Parathyroid adenoma (tissue), 2 donors: ENCODE data around the gene GAREM1.

Experiments used
- H2AFZ ChIP-seq: fragments of 300-600 bp; sonication (generic); one replicate; pipeline ENCODE4 v1.7.0; 2017; ENCODE audit warnings: antibody characterized with exemption, mild to moderate bottlenecking
- H3K27ac ChIP-seq: fragments of 300-600 bp; sonication (generic); one replicate; pipeline ENCODE4 v1.7.0; 2017
- H3K27me3 ChIP-seq: fragments of 300-600 bp; sonication (generic); one replicate; pipeline ENCODE4 v1.7.0; 2017; ENCODE audit warnings: low read length; ENCODE audit not compliant: control insufficient read depth, insufficient read depth
- H3K36me3 ChIP-seq: fragments of 300-600 bp; sonication (generic); one replicate; pipeline ENCODE4 v1.7.0; 2017; ENCODE audit warnings: low read length; ENCODE audit not compliant: control insufficient read depth, insufficient read depth
- H3K4me1 ChIP-seq: fragments of 300-600 bp; sonication (generic); one replicate; pipeline ENCODE4 v1.7.0; 2017; ENCODE audit warnings: control low read depth
- H3K4me2 ChIP-seq: fragments of 300-600 bp; sonication (generic); one replicate; pipeline ENCODE4 v1.7.0; 2017; ENCODE audit warnings: low read length
- H3K4me3 ChIP-seq: fragments of 300-600 bp; sonication (generic); one replicate; pipeline ENCODE4 v1.7.0; 2017; ENCODE audit warnings: low read depth, low read length
- H3K79me2 ChIP-seq: fragments of 300-600 bp; sonication (generic); one replicate; pipeline ENCODE4 v1.7.0; 2017; ENCODE audit warnings: control low read depth
- H3K9ac ChIP-seq: fragments of 300-600 bp; sonication (generic); one replicate; pipeline ENCODE4 v1.7.0; 2017; ENCODE audit warnings: mild to moderate bottlenecking
- H3K9me3 ChIP-seq: fragments of 300-600 bp; sonication (generic); one replicate; pipeline ENCODE4 v1.7.0; 2017; ENCODE audit warnings: low read length; ENCODE audit not compliant: control insufficient read depth
- CTCF ChIP-seq: fragments of 300-600 bp; sonication (generic); IDR thresholded peaks from one replicate; pipeline ENCODE4 v1.7.0; 2017; ENCODE audit warnings: antibody characterized with exemption, mild to moderate bottlenecking
- donor health status: primary hyperparathyroidism.

Gene GAREM1

GRCh38 chr18:32422978-32423740 lies 47.5 kb downstream of the GAREM1 start:
- no peaks in the 10 kb centered on the region for H3K9me3 ChIP-seq
- no peak overlapping the region for H3K27ac ChIP-seq
- H3K27me3 ChIP-seq = no peaks in the 10 kb centered on the region

GRCh38 chr18:32422201-32422600 lies 48.5 kb downstream of the GAREM1 start:
- Histone ChIP-seq H2AFZ (no peak overlapping the region), H3K27ac (no peak overlapping the region), H3K4me3 (no peak overlapping the region), H3K27me3 (no peaks in the 10 kb centered on the region), H3K4me2 (no peak overlapping the region), H3K79me2 (no peaks in the 10 kb centered on the region), H3K36me3 (no peaks in the 10 kb centered on the region), H3K4me1 (no peaks in the 10 kb centered on the region), H3K9ac (no peak overlapping the region), H3K9me3 (no peaks in the 10 kb centered on the region)
- TF ChIP-seq CTCF = no peak

More at GRCh38 chr18:32422978-32423740, 47.5 kb downstream of the GAREM1 start:
- no peak overlapping the region for H3K4me3 ChIP-seq
- no peak overlapping the region for H3K9ac ChIP-seq
- peaks cover 3% of the 10 kb centered on the region for H3K4me1 ChIP-seq
- H3K4me2 ChIP-seq = no peak overlapping the region
- no peak for TF ChIP-seq CTCF
- H3K36me3 ChIP-seq = no peaks in the 10 kb centered on the region
- H3K79me2 ChIP-seq = peaks cover under 1% of the 10 kb centered on the region
- no peak overlapping the region for H2AFZ ChIP-seq

- Histone ChIP-seq H3K27ac (no peak overlapping the region), H3K4me1 (no peaks in the 10 kb centered on the region), H3K9me3 (no peaks in the 10 kb centered on the region), H3K4me2 (no peak overlapping the region), H3K27me3 (no peaks in the 10 kb centered on the region), H3K9ac (no peak overlapping the region), H3K79me2 (no peaks in the 10 kb centered on the region), H3K4me3 (no peak overlapping the region), H3K36me3 (no peaks in the 10 kb centered on the region), H2AFZ (no peak overlapping the region)
- TF ChIP-seq CTCF = no peak
Measured at GRCh38 chr18:32420084-32420750, 50.5 kb downstream of the GAREM1 start.

GRCh38 chr18:32418148-32418547 lies 52.5 kb downstream of the GAREM1 start:
- no peak overlapping the region for H3K4me3 ChIP-seq
- H3K4me2 ChIP-seq = no peak overlapping the region
- H3K27me3 ChIP-seq = no peaks in the 10 kb centered on the region
- no peak overlapping the region for H2AFZ ChIP-seq
- no peaks in the 10 kb centered on the region for H3K36me3 ChIP-seq
- no peak for TF ChIP-seq CTCF
- no peaks in the 10 kb centered on the region for H3K4me1 ChIP-seq
- no peak overlapping the region for H3K9ac ChIP-seq
- H3K79me2 ChIP-seq = no peaks in the 10 kb centered on the region
- no peak overlapping the region for H3K27ac ChIP-seq
- H3K9me3 ChIP-seq = no peaks in the 10 kb centered on the region
